Breast epithelium (tissue), 3 donors: Measurements from ENCODE around the gene LRRD1.

Source experiments
- CTCF ChIP-seq, 3 donors: fragments of 450-650 bp; IDR thresholded peaks; one replicate each; pipeline ENCODE4 v1.5.1; 2016 to 2017; ENCODE audit warnings: antibody characterized with exemption in 3 of 3, mild to moderate bottlenecking in 3 of 3, moderate library complexity in 3 of 3
- POLR2A ChIP-seq: fragments of 450-650 bp; IDR thresholded peaks from one replicate; pipeline ENCODE4 v1.6.1; 2016; ENCODE audit warnings: antibody characterized with exemption, mild to moderate bottlenecking, moderate library complexity
- POLR2AphosphoS5 ChIP-seq, 3 donors: sonication (generic); formaldehyde crosslinking; IDR thresholded peaks; one replicate each; pipeline ENCODE4 v1.6.1; 2017; ENCODE audit warnings: antibody characterized with exemption in 3 of 3

- TF ChIP-seq CTCF (IDR thresholded peaks at IDR 0.05) (no peak), POLR2AphosphoS5 (IDR thresholded peaks at IDR 0.05) (no peak), POLR2A (no peak)
Observed at GRCh38 chr7:92116949-92117348, 62.0 kb downstream of the LRRD1 start.
